ENCODE results near the gene IGFL4. TPM values are rescaled to one million over a fixed set of nuclear protein-coding genes. Genes with fewer than 3 reads are reported as not detected.

IGFL4 gene
- total and polyA plus RNA-seq, 2 experiments from 2014 or later: 0.83 to 1.1 TPM

GRCh38 chr19:46018729-46019251 lies 22.0 kb downstream of the IGFL4 start:
- no peaks in the 10 kb centered on the region for H3K36me3 ChIP-seq (replicated peaks; ENCODE audit: insufficient read depth, low read depth)
- no peak overlapping the region for H3K4me2 ChIP-seq
- TF ChIP-seq EZH2phosphoT487 (IDR thresholded peaks at IDR 0.05; ENCODE audit: low read depth, severe bottlenecking, unreplicated experiment) (no peak), EZH2 (IDR thresholded peaks at IDR 0.05; ENCODE audit: borderline replicate concordance) (no peak), CTCF (IDR thresholded peaks at IDR 0.05; ENCODE audit: poor library complexity) (no peak)
- no peak overlapping the region for H3K4me3 ChIP-seq
- H3K4me1 ChIP-seq (ENCODE audit: insufficient read depth): peaks cover 10% of the 10 kb centered on the region
- peaks cover 16% of the 10 kb centered on the region for H3K27me3 ChIP-seq
- no peak overlapping the region for H2AFZ ChIP-seq
- no peaks in the 10 kb centered on the region for H3K79me2 ChIP-seq
- no peak overlapping the region for H3K27ac ChIP-seq
- H3K9me3 ChIP-seq (ENCODE audit: low read depth): no peaks in the 10 kb centered on the region
- H4K20me1 ChIP-seq (ENCODE audit: insufficient read depth, poor library complexity, severe bottlenecking): peaks cover 15% of the 10 kb centered on the region
- DNase-seq (ENCODE audit: low spot score): no peak
- 98% methylated on average over 8 of the region's 10 CpGs for WGBS (ENCODE audit: low lambda C conversion rate, missing lambda C conversion rate)
- no peaks in the 10 kb centered on the region for H3K9me2 ChIP-seq (replicated peaks; ENCODE audit: insufficient read depth)

- peaks cover 15% of the 10 kb centered on the region for H4K20me1 ChIP-seq (ENCODE audit: insufficient read depth, poor library complexity, severe bottlenecking)
- no peaks in the 10 kb centered on the region for H3K9me3 ChIP-seq (ENCODE audit: low read depth)
- no peak overlapping the region for H3K4me3 ChIP-seq
- H3K36me3 ChIP-seq (replicated peaks; ENCODE audit: insufficient read depth, low read depth): no peaks in the 10 kb centered on the region
- no peak for DNase-seq (ENCODE audit: low spot score)
- no peaks in the 10 kb centered on the region for H3K9me2 ChIP-seq (replicated peaks; ENCODE audit: insufficient read depth)
- H3K27me3 ChIP-seq: peaks cover 23% of the 10 kb centered on the region
- WGBS (ENCODE audit: low lambda C conversion rate, missing lambda C conversion rate): over 99% methylated on average over 15 of the region's 15 CpGs
- no peak overlapping the region for H2AFZ ChIP-seq
- H3K4me2 ChIP-seq: no peak overlapping the region
- H3K79me2 ChIP-seq: no peaks in the 10 kb centered on the region
- TF ChIP-seq CTCF (IDR thresholded peaks at IDR 0.05; ENCODE audit: poor library complexity) (no peak), EZH2phosphoT487 (IDR thresholded peaks at IDR 0.05; ENCODE audit: low read depth, severe bottlenecking, unreplicated experiment) (no peak), EZH2 (IDR thresholded peaks at IDR 0.05; ENCODE audit: borderline replicate concordance) (no peak)
- no peak overlapping the region for H3K27ac ChIP-seq
- peaks cover 10% of the 10 kb centered on the region for H3K4me1 ChIP-seq (ENCODE audit: insufficient read depth)
Measured at GRCh38 chr19:46017874-46018675, 22.7 kb downstream of the IGFL4 start.

- Histone ChIP-seq H2AFZ (no peak overlapping the region), H3K9me3 (ENCODE audit: low read depth) (no peaks in the 10 kb centered on the region), H3K9me2 (replicated peaks; ENCODE audit: insufficient read depth) (no peaks in the 10 kb centered on the region), H3K4me3 (no peak overlapping the region), H3K79me2 (no peaks in the 10 kb centered on the region), H3K27me3 (peaks cover 26% of the 10 kb centered on the region), H3K4me1 (ENCODE audit: insufficient read depth) (peaks cover 10% of the 10 kb centered on the region), H3K27ac (no peak overlapping the region), H3K4me2 (peak overlapping the region; percentile 98), H4K20me1 (ENCODE audit: insufficient read depth, poor library complexity, severe bottlenecking) (peaks cover 15% of the 10 kb centered on the region), H3K36me3 (replicated peaks; ENCODE audit: insufficient read depth, low read depth) (no peaks in the 10 kb centered on the region)
- WGBS (ENCODE audit: low lambda C conversion rate, missing lambda C conversion rate): 65% methylated on average over 7 of the region's 7 CpGs
- no peak for TF ChIP-seq EZH2 (IDR thresholded peaks at IDR 0.05; ENCODE audit: borderline replicate concordance)
- no peak for TF ChIP-seq CTCF (IDR thresholded peaks at IDR 0.05; ENCODE audit: poor library complexity)
- TF ChIP-seq EZH2phosphoT487 (IDR thresholded peaks at IDR 0.05; ENCODE audit: low read depth, severe bottlenecking, unreplicated experiment): no peak
- DNase-seq (ENCODE audit: low spot score): no peak
Measured at GRCh38 chr19:46017095-46017429, 23.7 kb downstream of the IGFL4 start.

Measured in hepatocyte (in vitro differentiated cells).